HEK293 (cell line): ENCODE measurements around the gene ATG12.

Experiments used
- CTCF ChIA-PET: fragments of 350-600 bp; formaldehyde crosslinking; extraction: SDS; loops from one replicate; lab custom pipeline; 2021; ENCODE audit warnings: antibody characterized with exemption; lab: Yijun Ruan, JAX
- POLR2A ChIA-PET: fragments of 300-600 bp; formaldehyde crosslinking; extraction: SDS; loops from one replicate; lab custom pipeline; 2020; ENCODE audit warnings: antibody characterized with exemption, inconsistent platforms; lab: Yijun Ruan, JAX
- H3K27ac ChIP-seq: fragments of 200-500 bp; sonication (Bioruptor generic); 2 replicates; pipeline ENCODE4 v1.5.1; 2014; ENCODE audit warnings: low read depth, low read length, control low read depth, inconsistent platforms; ENCODE audit errors: extremely low read depth
- H3K36me3 ChIP-seq, 2 experiments: fragments of 200-500 bp in 1 of 2; sonication (Bioruptor generic) in 1 of 2; 1 replicate in 1 of 2; 2 replicates in 1 of 2; pipeline ENCODE4 v1.5.1; 2014 to 2017; ENCODE audit warnings: inconsistent platforms in 2 of 2, low read length in 2 of 2; ENCODE audit not compliant: control insufficient read depth in 2 of 2, insufficient read depth in 1 of 2
- H3K4me1 ChIP-seq: fragments of 200-500 bp; sonication (Bioruptor generic); 2 replicates; pipeline ENCODE4 v1.5.1; 2014; ENCODE audit warnings: mild to moderate bottlenecking, low read length, inconsistent platforms; ENCODE audit not compliant: control insufficient read depth, insufficient read depth
- H3K4me3 ChIP-seq: 2 replicates; pipeline ENCODE4 v1.5.1; 2011; ENCODE audit warnings: low read depth, mild to moderate bottlenecking, control low read depth, low read length, moderate library complexity
- H3K9me3 ChIP-seq: fragments of 200-500 bp; sonication (Bioruptor generic); 2 replicates; pipeline ENCODE4 v1.5.1; 2014; ENCODE audit warnings: low read depth, low read length, inconsistent platforms; ENCODE audit not compliant: control insufficient read depth, insufficient read depth
- BCL11B ChIP-seq: fragments of 450-650 bp; formaldehyde crosslinking; IDR thresholded peaks from 2 replicates; pipeline ENCODE4 v1.5.1; 2016; ENCODE audit warnings: low read depth, missing biosample characterization, missing genetic modification characterization
- HOXC10 ChIP-seq: sonication (generic); formaldehyde crosslinking; IDR thresholded peaks from 2 replicates; pipeline ENCODE4 v1.8.1; 2023; ENCODE audit warnings: mild to moderate bottlenecking, missing genetic modification reagents
- KLF10 ChIP-seq: fragments of 450-650 bp; IDR thresholded peaks from 2 replicates; pipeline ENCODE4 v1.5.1; 2018; ENCODE audit warnings: missing biosample characterization, mild to moderate bottlenecking, missing genetic modification characterization
- PRDM1 ChIP-seq: fragments of 450-650 bp; formaldehyde crosslinking; IDR thresholded peaks from 2 replicates; pipeline ENCODE4; 2016; ENCODE audit warnings: missing biosample characterization, missing genetic modification characterization
- PRDM2 ChIP-seq: fragments of 450-650 bp; formaldehyde crosslinking; IDR thresholded peaks from 2 replicates; pipeline ENCODE4 v1.5.1; 2016; ENCODE audit warnings: missing biosample characterization, missing genetic modification characterization, borderline replicate concordance
- TSHZ1 ChIP-seq: fragments of 450-650 bp; formaldehyde crosslinking; IDR thresholded peaks from 2 replicates; pipeline ENCODE4 v1.5.1; 2016; ENCODE audit warnings: missing biosample characterization, missing genetic modification characterization, borderline replicate concordance
- ZBTB48 ChIP-seq: fragments of 450-650 bp; formaldehyde crosslinking; IDR thresholded peaks from 2 replicates; pipeline ENCODE4 v1.5.1; 2016; ENCODE audit warnings: missing biosample characterization, missing genetic modification characterization
- ZNF140 ChIP-seq: fragments of 450-650 bp; formaldehyde crosslinking; IDR thresholded peaks from 2 replicates; pipeline ENCODE4 v1.5.1; 2016; ENCODE audit warnings: missing biosample characterization, missing genetic modification characterization
- ZNF169 ChIP-seq: fragments of 450-650 bp; formaldehyde crosslinking; IDR thresholded peaks from 2 replicates; pipeline ENCODE4 v1.5.1; 2016; ENCODE audit warnings: missing biosample characterization, missing genetic modification characterization
- ZNF19 ChIP-seq: fragments of 450-650 bp; formaldehyde crosslinking; IDR thresholded peaks from 2 replicates; pipeline ENCODE4; 2016; ENCODE audit warnings: missing biosample characterization, missing genetic modification characterization, low read depth
- ZNF214 ChIP-seq: fragments of 450-650 bp; formaldehyde crosslinking; IDR thresholded peaks from 2 replicates; pipeline ENCODE4 v1.5.1; 2017; ENCODE audit warnings: missing biosample characterization, mild to moderate bottlenecking, missing genetic modification characterization, borderline replicate concordance
- ZNF221 ChIP-seq: fragments of 450-650 bp; formaldehyde crosslinking; IDR thresholded peaks from 2 replicates; pipeline ENCODE4 v1.5.1; 2017; ENCODE audit warnings: missing biosample characterization, missing genetic modification characterization, borderline replicate concordance
- ZNF239 ChIP-seq: fragments of 450-650 bp; formaldehyde crosslinking; IDR thresholded peaks from 2 replicates; pipeline ENCODE4 v1.5.1; 2016; ENCODE audit warnings: missing biosample characterization, missing genetic modification characterization
- ZNF473 ChIP-seq: fragments of 450-650 bp; formaldehyde crosslinking; IDR thresholded peaks from 2 replicates; pipeline ENCODE4 v1.5.1; 2017; ENCODE audit warnings: missing biosample characterization, missing genetic modification characterization
- ZNF48 ChIP-seq: fragments of 450-650 bp; formaldehyde crosslinking; IDR thresholded peaks from 2 replicates; pipeline ENCODE4 v1.5.1; 2016; ENCODE audit warnings: missing biosample characterization, missing genetic modification characterization
- ZNF513 ChIP-seq: fragments of 450-650 bp; IDR thresholded peaks from 2 replicates; pipeline ENCODE4 v1.5.1; 2018; ENCODE audit warnings: missing biosample characterization, missing genetic modification characterization
- ZNF596 ChIP-seq: fragments of 450-650 bp; IDR thresholded peaks from 2 replicates; pipeline ENCODE4 v1.5.0; 2018; ENCODE audit warnings: missing biosample characterization, mild to moderate bottlenecking, missing genetic modification characterization, moderate library complexity
- ZNF664 ChIP-seq: fragments of 450-650 bp; formaldehyde crosslinking; IDR thresholded peaks from 2 replicates; pipeline ENCODE4 v1.5.1; 2016; ENCODE audit warnings: missing biosample characterization, missing genetic modification characterization
- ZNF692 ChIP-seq: fragments of 450-650 bp; formaldehyde crosslinking; IDR thresholded peaks from 2 replicates; pipeline ENCODE4 v1.5.1; 2016; ENCODE audit warnings: missing biosample characterization, missing genetic modification characterization
- ZNF76 ChIP-seq: fragments of 450-650 bp; formaldehyde crosslinking; IDR thresholded peaks from 2 replicates; pipeline ENCODE4; 2016; ENCODE audit warnings: low read depth, missing biosample characterization, missing genetic modification characterization, borderline replicate concordance
- ZSCAN4 ChIP-seq: fragments of 450-650 bp; formaldehyde crosslinking; IDR thresholded peaks from 2 replicates; pipeline ENCODE4 v1.5.1; 2017; ENCODE audit warnings: missing biosample characterization, missing genetic modification characterization

ATG12 gene

GRCh38 chr5:115875447-115875846 is 34.1 kb upstream of the ATG12 start:
- H3K27ac ChIP-seq = no peak overlapping the region
- no peak for TF ChIP-seq HOXC10
- TF ChIP-seq ZNF692 (tag by site-specific recombination) = no peak
- TF ChIP-seq ZNF239 (tag by site-specific recombination) = no peak
- no peak for TF ChIP-seq ZNF169 (tag by site-specific recombination)
- TF ChIP-seq PRDM2 (tag by site-specific recombination) = no peak
- no peak for TF ChIP-seq ZNF221 (tag by site-specific recombination)
- no peak for TF ChIP-seq ZNF214 (tag by site-specific recombination)
- TF ChIP-seq ZNF140 (tag by site-specific recombination) = no peak
- peaks cover 7 to 18% of the 10 kb centered on the region in 2 experiments for H3K36me3 ChIP-seq
- CTCF ChIA-PET = interaction anchor here (1.2 to 1.6 kb wide), 2 partner anchors 10 to 33 kb away, joined by 4 to 9 read pairs; no protein-coding TSS in a partner anchor
- POLR2A ChIA-PET = no interaction called here
- H3K4me1 ChIP-seq = peaks cover 11% of the 10 kb centered on the region
- H3K4me3 ChIP-seq = no peak overlapping the region
- no peaks in the 10 kb centered on the region for H3K9me3 ChIP-seq

- ChIA-PET POLR2A (no interaction called here), CTCF (interaction anchor here (0.6 to 0.8 kb wide), 3 partner anchors 10 to 622 kb away, joined by 3 read pairs; no protein-coding TSS in a partner anchor)
- Histone ChIP-seq H3K27ac (no peak overlapping the region), H3K9me3 (no peaks in the 10 kb centered on the region), H3K4me1 (peaks cover 11% of the 10 kb centered on the region), H3K4me3 (no peak overlapping the region), H3K36me3 (peaks cover 7 to 21% of the 10 kb centered on the region in 2 experiments)
- TF ChIP-seq ZBTB48 (tag by site-specific recombination) (no peak), ZNF76 (tag by site-specific recombination) (no peak), ZNF513 (tag by site-specific recombination) (no peak), ZNF48 (tag by site-specific recombination) (no peak), PRDM1 (no peak), ZNF221 (tag by site-specific recombination) (no peak), ZNF473 (no peak), ZSCAN4 (tag by site-specific recombination) (no peak), BCL11B (no peak), TSHZ1 (tag by site-specific recombination) (peak; percentile 57; the same call in 1 of the 2 replicates), ZNF664 (no peak), KLF10 (tag by site-specific recombination) (peak; percentile 74), ZNF19 (tag by site-specific recombination) (no peak), ZNF596 (no peak)
These were observed 32.0 kb upstream of the ATG12 start for GRCh38 chr5:115873392-115873791.
